H1 (cell line): ENCODE results near the gene ZNF597. TPM values are rescaled to one million over a fixed set of nuclear protein-coding genes. Genes with fewer than 3 reads are reported as not detected.
A peak's percentile ranks its signal among the peaks of the same experiment; 100 is the strongest.

Experiments
- POU5F1 ChIP-seq: IDR thresholded peaks from 2 replicates; pipeline ENCODE4 v1.6.1; 2011; ENCODE audit warnings: low read depth, mild to moderate bottlenecking, low read length, moderate library complexity
- SIN3A ChIP-seq, 2 experiments: IDR thresholded peaks in 1 of 2; conservative IDR thresholded peaks in 1 of 2; 2 replicates each; pipeline ENCODE4 v1.6.1; 2011 to 2012; ENCODE audit warnings: low read length in 2 of 2, improper control_type of control experiment in 1 of 2, low read depth in 1 of 2, mild to moderate bottlenecking in 1 of 2
- SIRT6 ChIP-seq: IDR thresholded peaks from one replicate; pipeline ENCODE4 v1.7.1; 2012; ENCODE audit warnings: low read length, inconsistent platforms
- TAF1 ChIP-seq: IDR thresholded peaks from 2 replicates; pipeline ENCODE4 v1.6.1; 2011; ENCODE audit warnings: mild to moderate bottlenecking, low read depth, low read length
- polyA plus RNA-seq, 7 experiments: library from polyadenylated mRNA; depleted of rRNA in 3 of 7; stranded (reverse) in 5 of 7; unstranded in 2 of 7; fragments of >200 nt in 5 of 7; fragments of 200-250 nt in 2 of 7; gene quantifications; 1 replicate in 5 of 7; 2 replicates in 1 of 7; 4 replicates in 1 of 7; pipeline versions ENCODE4 v1.2.1 to v1.2.3, GENCODE V29; 2011 to 2013; ENCODE audit warnings: missing spikeins in 2 of 7, mixed read lengths in 2 of 7
- total RNA-seq: library from RNA; stranded (reverse); fragmentation: NEBNext Ultra II Directional; extraction: Animal tissue kit (Norgen Biotek cat#: 25700); gene quantifications from 2 replicates; pipeline ENCODE4 v1.2.1, GENCODE V29; 2021
- TF ChIP-seq, protein P1 (sequence below): fragments of 300-600 bp; sonication (generic); IDR thresholded peaks from 2 replicates; pipeline ENCODE4 v1.7.1; 2012; ENCODE audit warnings: low read length, moderate library complexity, mild to moderate bottlenecking, inconsistent platforms; ENCODE audit not compliant: insufficient replicate concordance

The ZNF597 gene
- total and polyA plus RNA-seq, 2 of the 8 experiments (the other 6 are each of a cell fraction or from before 2014, with no cell fraction given), result 0.68 to 2.6 TPM

GRCh38 chr16:3443108-3444031 lies at the start of gene ZNF597, which contains the start of gene NAA60 (continued):
- TF ChIP-seq, protein P1, sequence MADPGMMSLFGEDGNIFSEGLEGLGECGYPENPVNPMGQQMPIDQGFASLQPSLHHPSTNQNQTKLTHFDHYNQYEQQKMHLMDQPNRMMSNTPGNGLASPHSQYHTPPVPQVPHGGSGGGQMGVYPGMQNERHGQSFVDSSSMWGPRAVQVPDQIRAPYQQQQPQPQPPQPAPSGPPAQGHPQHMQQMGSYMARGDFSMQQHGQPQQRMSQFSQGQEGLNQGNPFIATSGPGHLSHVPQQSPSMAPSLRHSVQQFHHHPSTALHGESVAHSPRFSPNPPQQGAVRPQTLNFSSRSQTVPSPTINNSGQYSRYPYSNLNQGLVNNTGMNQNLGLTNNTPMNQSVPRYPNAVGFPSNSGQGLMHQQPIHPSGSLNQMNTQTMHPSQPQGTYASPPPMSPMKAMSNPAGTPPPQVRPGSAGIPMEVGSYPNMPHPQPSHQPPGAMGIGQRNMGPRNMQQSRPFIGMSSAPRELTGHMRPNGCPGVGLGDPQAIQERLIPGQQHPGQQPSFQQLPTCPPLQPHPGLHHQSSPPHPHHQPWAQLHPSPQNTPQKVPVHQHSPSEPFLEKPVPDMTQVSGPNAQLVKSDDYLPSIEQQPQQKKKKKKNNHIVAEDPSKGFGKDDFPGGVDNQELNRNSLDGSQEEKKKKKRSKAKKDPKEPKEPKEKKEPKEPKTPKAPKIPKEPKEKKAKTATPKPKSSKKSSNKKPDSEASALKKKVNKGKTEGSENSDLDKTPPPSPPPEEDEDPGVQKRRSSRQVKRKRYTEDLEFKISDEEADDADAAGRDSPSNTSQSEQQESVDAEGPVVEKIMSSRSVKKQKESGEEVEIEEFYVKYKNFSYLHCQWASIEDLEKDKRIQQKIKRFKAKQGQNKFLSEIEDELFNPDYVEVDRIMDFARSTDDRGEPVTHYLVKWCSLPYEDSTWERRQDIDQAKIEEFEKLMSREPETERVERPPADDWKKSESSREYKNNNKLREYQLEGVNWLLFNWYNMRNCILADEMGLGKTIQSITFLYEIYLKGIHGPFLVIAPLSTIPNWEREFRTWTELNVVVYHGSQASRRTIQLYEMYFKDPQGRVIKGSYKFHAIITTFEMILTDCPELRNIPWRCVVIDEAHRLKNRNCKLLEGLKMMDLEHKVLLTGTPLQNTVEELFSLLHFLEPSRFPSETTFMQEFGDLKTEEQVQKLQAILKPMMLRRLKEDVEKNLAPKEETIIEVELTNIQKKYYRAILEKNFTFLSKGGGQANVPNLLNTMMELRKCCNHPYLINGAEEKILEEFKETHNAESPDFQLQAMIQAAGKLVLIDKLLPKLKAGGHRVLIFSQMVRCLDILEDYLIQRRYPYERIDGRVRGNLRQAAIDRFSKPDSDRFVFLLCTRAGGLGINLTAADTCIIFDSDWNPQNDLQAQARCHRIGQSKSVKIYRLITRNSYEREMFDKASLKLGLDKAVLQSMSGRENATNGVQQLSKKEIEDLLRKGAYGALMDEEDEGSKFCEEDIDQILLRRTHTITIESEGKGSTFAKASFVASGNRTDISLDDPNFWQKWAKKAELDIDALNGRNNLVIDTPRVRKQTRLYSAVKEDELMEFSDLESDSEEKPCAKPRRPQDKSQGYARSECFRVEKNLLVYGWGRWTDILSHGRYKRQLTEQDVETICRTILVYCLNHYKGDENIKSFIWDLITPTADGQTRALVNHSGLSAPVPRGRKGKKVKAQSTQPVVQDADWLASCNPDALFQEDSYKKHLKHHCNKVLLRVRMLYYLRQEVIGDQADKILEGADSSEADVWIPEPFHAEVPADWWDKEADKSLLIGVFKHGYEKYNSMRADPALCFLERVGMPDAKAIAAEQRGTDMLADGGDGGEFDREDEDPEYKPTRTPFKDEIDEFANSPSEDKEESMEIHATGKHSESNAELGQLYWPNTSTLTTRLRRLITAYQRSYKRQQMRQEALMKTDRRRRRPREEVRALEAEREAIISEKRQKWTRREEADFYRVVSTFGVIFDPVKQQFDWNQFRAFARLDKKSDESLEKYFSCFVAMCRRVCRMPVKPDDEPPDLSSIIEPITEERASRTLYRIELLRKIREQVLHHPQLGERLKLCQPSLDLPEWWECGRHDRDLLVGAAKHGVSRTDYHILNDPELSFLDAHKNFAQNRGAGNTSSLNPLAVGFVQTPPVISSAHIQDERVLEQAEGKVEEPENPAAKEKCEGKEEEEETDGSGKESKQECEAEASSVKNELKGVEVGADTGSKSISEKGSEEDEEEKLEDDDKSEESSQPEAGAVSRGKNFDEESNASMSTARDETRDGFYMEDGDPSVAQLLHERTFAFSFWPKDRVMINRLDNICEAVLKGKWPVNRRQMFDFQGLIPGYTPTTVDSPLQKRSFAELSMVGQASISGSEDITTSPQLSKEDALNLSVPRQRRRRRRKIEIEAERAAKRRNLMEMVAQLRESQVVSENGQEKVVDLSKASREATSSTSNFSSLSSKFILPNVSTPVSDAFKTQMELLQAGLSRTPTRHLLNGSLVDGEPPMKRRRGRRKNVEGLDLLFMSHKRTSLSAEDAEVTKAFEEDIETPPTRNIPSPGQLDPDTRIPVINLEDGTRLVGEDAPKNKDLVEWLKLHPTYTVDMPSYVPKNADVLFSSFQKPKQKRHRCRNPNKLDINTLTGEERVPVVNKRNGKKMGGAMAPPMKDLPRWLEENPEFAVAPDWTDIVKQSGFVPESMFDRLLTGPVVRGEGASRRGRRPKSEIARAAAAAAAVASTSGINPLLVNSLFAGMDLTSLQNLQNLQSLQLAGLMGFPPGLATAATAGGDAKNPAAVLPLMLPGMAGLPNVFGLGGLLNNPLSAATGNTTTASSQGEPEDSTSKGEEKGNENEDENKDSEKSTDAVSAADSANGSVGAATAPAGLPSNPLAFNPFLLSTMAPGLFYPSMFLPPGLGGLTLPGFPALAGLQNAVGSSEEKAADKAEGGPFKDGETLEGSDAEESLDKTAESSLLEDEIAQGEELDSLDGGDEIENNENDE, result no peak
- no peak for TF ChIP-seq SIRT6
- no peak for TF ChIP-seq POU5F1
- TF ChIP-seq TAF1, result peak; percentile 44
- no peak for TF ChIP-seq SIN3A (conservative IDR thresholded peaks at IDR 0.05 in 1 of 2, IDR thresholded peaks at IDR 0.05 in 1 of 2; ENCODE audit: low read depth in 1 of 2, low read length in 2 of 2)
